GM18520 (cell line): ENCODE data around the gene MAB21L2.

Experiments
- ATAC-seq: cut with Tn5 transposase; IDR thresholded peaks from one replicate; pipeline ENCODE4 v1.9.1; 2021; ENCODE audit not compliant: unreplicated experiment

Gene MAB21L2

DNA sequence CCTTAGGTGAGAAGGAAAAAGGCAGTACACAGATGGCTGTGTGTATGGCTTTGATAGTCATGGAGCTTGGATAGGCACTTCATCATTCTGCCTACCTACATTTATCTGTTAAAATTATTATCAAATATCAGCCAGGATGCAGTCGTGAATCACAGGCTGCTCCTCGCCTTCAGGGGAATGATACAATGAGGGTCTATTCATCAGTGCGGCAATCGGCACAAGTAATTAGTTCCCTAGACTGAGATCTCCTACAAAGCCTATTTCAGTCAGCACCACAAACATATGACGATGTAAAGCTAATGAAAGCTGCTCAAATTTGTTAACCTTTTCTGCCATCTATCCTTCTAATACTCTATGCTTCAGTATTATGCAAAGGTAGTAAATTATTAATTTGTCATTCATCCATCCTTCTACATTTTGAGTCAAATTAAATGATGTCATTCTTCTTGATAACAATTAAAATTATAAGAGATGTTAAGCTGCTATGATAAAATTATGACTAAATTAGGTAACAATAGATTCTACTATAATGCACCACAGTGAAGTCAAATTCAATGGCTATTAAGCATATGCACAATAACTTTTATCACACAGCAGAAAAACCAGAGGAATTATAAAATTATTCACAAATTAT, 19.0 kb downstream of the MAB21L2 start:
- ATAC-seq: no peak

DNA sequence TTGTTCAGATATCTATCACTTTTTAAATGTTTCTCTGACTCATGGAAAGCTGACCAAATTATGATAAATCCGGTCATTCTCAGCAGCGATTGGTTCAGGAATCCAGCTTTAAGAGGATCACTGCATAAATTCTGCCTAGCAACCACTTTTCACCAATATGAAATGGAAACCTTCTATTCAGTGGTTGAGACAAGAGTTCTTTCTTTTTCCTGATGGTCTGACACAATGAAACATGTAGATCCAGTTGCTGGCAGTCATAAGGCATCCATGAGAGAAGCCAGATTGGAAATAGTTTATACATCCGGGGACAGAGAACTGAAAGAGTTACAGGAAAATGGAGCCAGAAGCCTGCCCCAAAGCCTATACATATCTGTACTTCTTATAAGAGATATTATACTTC, 27.2 kb downstream of the MAB21L2 start:
- ATAC-seq: no peak

DNA sequence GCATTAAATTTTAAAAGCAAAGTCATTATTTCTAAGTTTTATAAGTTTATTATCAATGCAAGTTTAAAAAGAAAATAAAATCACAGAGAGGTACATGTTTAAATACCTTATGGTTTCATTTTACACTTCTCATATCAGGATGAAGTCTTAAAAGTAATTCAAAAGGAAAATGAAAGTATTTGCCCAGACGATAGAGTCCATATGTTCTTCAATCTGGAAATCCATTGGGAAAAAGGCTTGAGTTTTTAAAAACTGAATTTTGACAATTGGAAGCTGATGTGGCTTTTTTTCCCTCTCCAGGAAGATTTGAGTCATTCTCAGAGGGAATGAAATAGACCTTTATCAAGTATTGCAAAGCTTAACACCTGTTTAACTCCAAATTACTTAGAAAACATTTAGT, 37.1 kb downstream of the MAB21L2 start:
- ATAC-seq: no peak

DNA sequence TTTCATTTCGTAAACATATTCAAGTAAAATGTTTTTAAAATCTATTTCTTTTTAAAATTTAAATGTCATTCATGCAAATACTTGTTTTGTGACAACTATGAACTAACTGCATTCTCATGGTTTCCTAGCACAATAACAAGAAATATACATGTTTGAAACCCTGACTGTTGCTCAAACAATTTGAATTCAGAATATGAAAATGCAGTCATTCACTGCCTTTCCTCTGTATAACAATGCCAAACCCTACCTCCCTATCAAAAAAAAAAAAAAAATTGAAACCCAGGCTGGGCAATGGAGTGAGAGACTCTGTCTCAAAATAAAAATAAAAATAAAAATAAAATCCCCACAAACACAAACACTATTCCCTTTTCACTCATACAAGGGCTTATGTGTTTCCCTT, 42.1 kb downstream of the MAB21L2 start:
- ATAC-seq: no peak

DNA sequence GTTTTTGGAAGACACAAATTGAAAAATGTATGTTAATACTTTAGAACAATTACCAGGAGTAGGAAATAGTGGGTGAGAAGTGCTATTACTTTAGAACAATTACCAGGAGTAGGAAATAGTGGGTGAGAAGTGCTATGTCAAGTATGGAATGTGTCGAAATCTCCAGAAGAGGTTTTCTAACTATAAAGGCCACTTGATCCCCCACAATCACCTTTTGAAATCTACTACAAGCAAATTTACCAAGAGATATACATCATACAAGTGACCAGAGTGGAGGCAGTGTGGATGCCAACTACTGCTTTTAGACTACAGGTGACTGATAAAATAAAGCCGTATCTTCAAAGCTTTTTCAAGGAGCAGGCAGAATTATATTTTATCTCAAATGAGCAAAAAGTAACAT, 43.1 kb downstream of the MAB21L2 start:
- ATAC-seq: no peak

DNA sequence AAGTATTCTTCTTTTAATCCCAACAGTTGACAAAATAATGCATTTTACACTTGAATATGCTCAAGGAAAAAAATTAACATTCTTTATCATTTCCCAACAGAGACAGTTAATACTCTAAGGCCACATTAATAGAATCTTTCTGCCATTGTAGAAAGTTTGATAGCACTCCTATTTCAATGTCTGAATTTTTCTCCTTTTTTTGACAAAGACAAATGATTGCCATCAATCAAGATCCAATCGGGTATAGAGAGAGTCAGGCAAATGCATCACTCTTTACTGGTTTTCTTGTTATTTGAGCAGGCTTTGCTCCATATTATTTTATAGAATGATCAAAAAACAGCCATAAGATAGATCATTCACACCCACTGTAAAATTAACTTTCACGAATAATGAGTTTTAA, 46.1 kb downstream of the MAB21L2 start:
- ATAC-seq: no peak

DNA sequence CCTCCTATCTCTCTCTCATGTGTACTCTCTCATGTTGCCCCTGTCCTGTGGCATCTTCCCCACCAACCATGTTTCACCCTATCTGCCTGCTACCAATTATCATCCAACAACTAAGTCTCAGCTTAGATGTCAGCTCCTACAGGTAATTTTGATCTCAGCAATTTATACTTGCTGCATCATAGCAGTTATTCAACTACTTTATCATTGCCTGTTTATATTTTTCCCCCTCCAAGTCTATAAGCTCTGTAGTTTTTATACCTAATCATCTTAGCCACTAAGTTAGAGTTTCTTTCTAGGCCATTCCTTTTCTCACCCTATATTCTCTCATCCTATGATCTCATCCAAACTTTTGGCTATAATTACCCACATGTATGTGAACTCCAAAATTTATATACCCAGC, 50.7 kb downstream of the MAB21L2 start:
- ATAC-seq: no peak
